SK-N-SH (cell line): ENCODE measurements around the gene SLC38A3. TPM values are rescaled to one million over a fixed set of nuclear protein-coding genes. Genes with fewer than 3 reads are reported as not detected.

Source experiments
- CTCF ChIA-PET: fragments of 300-600, 350-600 bp; formaldehyde crosslinking; extraction: SDS; loops from one replicate; lab custom pipeline; 2021; lab: Yijun Ruan, JAX
- POLR2A ChIA-PET: fragments of 350-600 bp; sonication (Branson Sonifier 250); formaldehyde crosslinking; extraction: SDS; loops from one replicate; lab custom pipeline; 2020; ENCODE audit warnings: antibody characterized with exemption, inconsistent platforms; lab: Yijun Ruan, JAX
- DNase-seq: peaks from one replicate; pipeline ENCODE4 v3.0.0; 2012
- H2AFZ ChIP-seq: fragments of 200-600 bp; sonication (generic); 2 replicates; pipeline ENCODE4 v1.8.1; 2016; ENCODE audit warnings: antibody characterized with exemption, mild to moderate bottlenecking, low read depth
- H3F3A ChIP-seq: fragments of 200-600 bp; sonication (generic); replicated peaks from 2 replicates; pipeline ENCODE3; 2016; ENCODE audit warnings: antibody characterized with exemption, mild to moderate bottlenecking; ENCODE audit not compliant: insufficient read depth
- H3K27ac ChIP-seq, 2 experiments: fragments of 200-500 bp in 1 of 2; fragments of 200-600 bp in 1 of 2; sonication (Bioruptor generic) in 1 of 2; sonication (generic), shearing (Covaris generic) in 1 of 2; 2 replicates each; pipeline versions ENCODE4 v1.5.1 to v1.6.1; 2014 to 2016; ENCODE audit warnings: low read depth in 2 of 2, inconsistent platforms in 1 of 2, low read length in 1 of 2, mild to moderate bottlenecking in 1 of 2, mixed read lengths in 1 of 2
- H3K27me3 ChIP-seq: fragments of 200-600 bp; sonication (generic), shearing (Covaris generic); 2 replicates; pipeline ENCODE4 v1.6.1; 2016; ENCODE audit warnings: mixed run types; ENCODE audit not compliant: insufficient read depth
- H3K36me3 ChIP-seq, 2 experiments: fragments of 200-500 bp in 1 of 2; fragments of 200-600 bp in 1 of 2; sonication (Bioruptor generic) in 1 of 2; sonication (generic) in 1 of 2; replicated peaks in 1 of 2; 2 replicates each; pipeline versions ENCODE3 to v1.5.1; 2014 to 2016; ENCODE audit warnings: low read length in 1 of 2, mild to moderate bottlenecking in 1 of 2; ENCODE audit not compliant: insufficient read depth in 2 of 2, control insufficient read depth in 1 of 2
- H3K4me1 ChIP-seq, 2 experiments: fragments of 200-500 bp in 1 of 2; fragments of 200-600 bp in 1 of 2; sonication (Bioruptor generic) in 1 of 2; sonication (generic), shearing (Covaris generic) in 1 of 2; 2 replicates each; pipeline versions ENCODE4 v1.5.1 to v1.6.1; 2014 to 2016; ENCODE audit warnings: low read depth in 1 of 2, low read length in 1 of 2, mixed run types in 1 of 2; ENCODE audit not compliant: insufficient read depth in 2 of 2, control insufficient read depth in 1 of 2
- H3K4me2 ChIP-seq: fragments of 200-600 bp; sonication (generic), shearing (Covaris generic); 2 replicates; pipeline ENCODE4 v1.6.1; 2017; ENCODE audit warnings: mixed run types
- H3K4me3 ChIP-seq, 2 experiments: fragments of 200-500 bp in 1 of 2; fragments of 200-600 bp in 1 of 2; sonication (Bioruptor generic) in 1 of 2; sonication (generic), shearing (Covaris generic) in 1 of 2; 2 replicates each; pipeline versions ENCODE4 v1.5.1 to v1.8.1; 2014 to 2016; ENCODE audit warnings: low read depth in 2 of 2, inconsistent platforms in 1 of 2, low read length in 1 of 2, mild to moderate bottlenecking in 1 of 2, mixed read lengths in 1 of 2, moderate library complexity in 1 of 2
- H3K79me2 ChIP-seq: fragments of 200-600 bp; sonication (generic); 2 replicates; pipeline ENCODE4 v1.8.1; 2017; ENCODE audit warnings: mild to moderate bottlenecking; ENCODE audit not compliant: insufficient read depth
- H3K9ac ChIP-seq: fragments of 200-600 bp; sonication (generic); 2 replicates; pipeline ENCODE4 v1.6.1; 2017; ENCODE audit warnings: mixed run types
- H3K9me2 ChIP-seq: fragments of 200-600 bp; sonication (generic); 2 replicates; pipeline ENCODE4 v1.6.1; 2017; ENCODE audit warnings: mixed run types
- H3K9me3 ChIP-seq: fragments of 200-600 bp; sonication (generic); 2 replicates; pipeline ENCODE4 v1.6.1; 2017; ENCODE audit warnings: mixed run types, mild to moderate bottlenecking, moderate library complexity
- H4K20me1 ChIP-seq: fragments of 200-600 bp; sonication (generic); 2 replicates; pipeline ENCODE4 v1.6.1; 2017; ENCODE audit warnings: mild to moderate bottlenecking, mixed run types; ENCODE audit not compliant: insufficient read depth
- CHD2 ChIP-seq: fragments of 150-350 bp; IDR thresholded peaks from 2 replicates; pipeline ENCODE4 v1.6.1; 2018; ENCODE audit warnings: low read length; ENCODE audit not compliant: partially characterized antibody
- ELF1 ChIP-seq: IDR thresholded peaks from 2 replicates; pipeline ENCODE4 v1.4.0; 2012
- EP300 ChIP-seq, 2 experiments: IDR thresholded peaks; 2 replicates each; pipeline versions ENCODE4 v1.4.0 to v1.6.1; 2012; ENCODE audit warnings: borderline replicate concordance in 1 of 2, low read depth in 1 of 2, low read length in 1 of 2
- GABPA ChIP-seq: IDR thresholded peaks from 2 replicates; pipeline ENCODE4 v1.4.0; 2012; ENCODE audit warnings: low read depth, mild to moderate bottlenecking
- MEF2A ChIP-seq: IDR thresholded peaks from 2 replicates; pipeline ENCODE4 v1.4.0; 2012; ENCODE audit warnings: low read depth, borderline replicate concordance
- MXI1 ChIP-seq: IDR thresholded peaks from 2 replicates; pipeline ENCODE4 v1.6.1; 2012; ENCODE audit warnings: mild to moderate bottlenecking, low read depth, low read length, improper control_type of control experiment
- NRF1 ChIP-seq: IDR thresholded peaks from 2 replicates; pipeline ENCODE4 v1.6.1; 2012; ENCODE audit warnings: low read depth, mild to moderate bottlenecking, low read length
- POLR2AphosphoS5 ChIP-seq: IDR thresholded peaks from 2 replicates; pipeline ENCODE4 v1.6.1; 2012; ENCODE audit warnings: low read depth, low read length
- REST ChIP-seq: IDR thresholded peaks from 2 replicates; pipeline ENCODE4 v1.6.1; 2012; ENCODE audit warnings: mild to moderate bottlenecking, low read depth, low read length, moderate library complexity
- RFX5 ChIP-seq: IDR thresholded peaks from 2 replicates; pipeline ENCODE4 v1.6.1; 2012; ENCODE audit warnings: mild to moderate bottlenecking, improper control_type of control experiment, low read length
- TAF1 ChIP-seq: IDR thresholded peaks from 2 replicates; pipeline ENCODE4 v1.6.1; 2012; ENCODE audit warnings: low read depth, mild to moderate bottlenecking, low read length, moderate library complexity, borderline replicate concordance
- ZBTB33 ChIP-seq: IDR thresholded peaks from 2 replicates; pipeline ENCODE4 v1.4.0; 2012; ENCODE audit warnings: low read depth, borderline replicate concordance
- WGBS: methylation state at CpG from one replicate; pipeline ENCODE4 v1.1.6; 2017; ENCODE audit warnings: low lambda C conversion rate; 5-methylcytosine and 5-hydroxymethylcytosine counted together
- polyA plus RNA-seq, 3 experiments: library from polyadenylated mRNA; depleted of rRNA; stranded (reverse); fragments of >200 nt; gene quantifications; 2 replicates each; pipeline ENCODE4 v1.2.3, GENCODE V29; 2012

Gene SLC38A3
- polyA plus RNA-seq, 1 of the 3 experiments (the other 2 are of a cell fraction): 0.84 TPM

GRCh38 chr3:50235716-50236483 is 30.8 kb downstream of the SLC38A3 start, which contains the start of gene GNAI2:
GNAI2 (plus strand) TSS chr3:50236204; CDS start chr3:50236336, 132 bp downstream.
- H4K20me1 ChIP-seq: peaks cover 31% of the 10 kb centered on the region
- peak; percentile 98 for DNase-seq
- H2AFZ ChIP-seq: peak within 1 kb of the TSS; percentile 86; the same call in 1 of the 2 replicates
- ChIA-PET CTCF (interaction anchor here (1.0 to 61.6 kb wide), 5 partner anchors 4 to 50 kb away, joined by 3 to 1375 read pairs (median 433); partner anchors contain the start of genes GNAI2 and GNAT1), POLR2A (interaction anchor here (0.5 to 1.6 kb wide), 6 partner anchors 9 to 296 kb away, joined by 3 to 10 read pairs (median 4); partner anchors contain the start of gene RBM6)
- H3K9ac ChIP-seq: peak within 1 kb of the TSS; percentile 95
- WGBS: 3% methylated on average over 29 of the region's 75 CpGs
- no peaks in the 10 kb centered on the region for H3K9me3 ChIP-seq
- TF ChIP-seq POLR2AphosphoS5 (peak; percentile 90), REST (peak; percentile 68), TAF1 (peak; percentile 99), MXI1 (peak; percentile 71), NRF1 (peak; percentile 17; the same call in 1 of the 2 replicates), CHD2 (peak; percentile 45), RFX5 (peak; percentile 73), GABPA (peak; percentile 59; the same call in 1 of the 2 replicates), ELF1 (no peak), MEF2A (no peak), ZBTB33 (no peak), EP300 (IDR thresholded peaks at IDR 0.05; ENCODE audit: borderline replicate concordance in 1 of 2, low read depth in 1 of 2, low read length in 1 of 2) (peak in 1 of 2 experiments; percentile 49; a peak in 2 of 4 replicates)
- H3K27ac ChIP-seq: peak within 1 kb of the TSS; percentile 60 to 90
- H3K36me3 ChIP-seq: peaks cover 0 to 11% of the 10 kb centered on the region in 2 experiments
- no peaks in the 10 kb centered on the region for H3K9me2 ChIP-seq
- H3K4me3 ChIP-seq: peak within 1 kb of the TSS; percentile 82 to 98
- peaks cover 6% of the 10 kb centered on the region for H3F3A ChIP-seq
- H3K4me1 ChIP-seq: peaks cover 8 to 18% of the 10 kb centered on the region in 2 experiments; a peak in 2 of 4 replicates
- peak within 1 kb of the TSS; percentile 96 for H3K4me2 ChIP-seq
- H3K79me2 ChIP-seq: peaks cover 49% of the 10 kb centered on the region
- H3K27me3 ChIP-seq: no peaks in the 10 kb centered on the region
